GM12872 (cell line): ENCODE measurements around the gene LMAN2.

Experiments
- TF ChIP-seq, protein P1 (sequence below): IDR thresholded peaks from 3 replicates; pipeline ENCODE4 v1.5.1; 2011; ENCODE audit warnings: low read depth, mild to moderate bottlenecking, low read length, moderate library complexity; ENCODE audit not compliant: insufficient read depth

The LMAN2 gene

DNA sequence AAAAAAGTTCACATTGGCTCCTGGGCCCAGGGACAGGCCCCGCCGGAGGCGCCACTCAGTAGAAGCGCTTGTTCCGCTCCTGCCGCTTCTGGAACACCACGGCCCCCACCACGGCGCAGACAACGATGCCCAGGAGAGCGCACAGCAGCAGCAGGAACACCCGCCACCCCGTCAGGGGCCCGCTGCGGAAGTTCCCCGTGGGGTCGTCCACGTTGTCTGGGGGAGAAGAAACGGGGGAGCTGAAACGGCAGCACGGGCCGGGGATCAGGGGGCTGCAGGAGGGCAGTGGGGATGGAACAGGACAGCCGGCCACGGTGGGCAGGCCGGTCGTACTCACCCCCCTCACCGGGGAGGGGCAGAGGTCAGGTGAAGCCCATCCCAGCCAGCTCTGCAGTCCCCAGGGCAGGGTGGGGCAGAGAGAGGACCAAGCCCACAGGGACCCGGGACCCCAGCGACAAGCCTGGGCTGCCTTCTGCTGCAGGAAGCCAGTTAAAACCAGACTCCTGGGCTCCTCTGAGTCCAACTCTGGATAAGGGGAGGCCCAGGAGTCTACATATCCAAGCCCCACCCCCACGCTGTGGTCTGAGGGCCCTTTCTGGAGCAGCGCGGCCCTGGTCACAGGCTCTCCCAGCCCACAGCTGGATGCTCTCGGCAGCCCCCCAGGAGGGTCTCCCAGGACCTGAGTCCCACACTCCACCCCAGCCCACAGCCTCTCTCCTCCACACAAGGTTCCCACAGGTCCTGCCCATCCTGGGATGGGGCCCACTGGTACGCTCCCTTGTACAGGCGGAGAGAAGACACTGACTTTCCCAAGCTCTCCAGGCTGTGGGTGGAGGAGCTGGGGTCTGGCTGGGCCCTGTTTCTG, 19.2 kb downstream of the LMAN2 start:
- TF ChIP-seq, protein P1, sequence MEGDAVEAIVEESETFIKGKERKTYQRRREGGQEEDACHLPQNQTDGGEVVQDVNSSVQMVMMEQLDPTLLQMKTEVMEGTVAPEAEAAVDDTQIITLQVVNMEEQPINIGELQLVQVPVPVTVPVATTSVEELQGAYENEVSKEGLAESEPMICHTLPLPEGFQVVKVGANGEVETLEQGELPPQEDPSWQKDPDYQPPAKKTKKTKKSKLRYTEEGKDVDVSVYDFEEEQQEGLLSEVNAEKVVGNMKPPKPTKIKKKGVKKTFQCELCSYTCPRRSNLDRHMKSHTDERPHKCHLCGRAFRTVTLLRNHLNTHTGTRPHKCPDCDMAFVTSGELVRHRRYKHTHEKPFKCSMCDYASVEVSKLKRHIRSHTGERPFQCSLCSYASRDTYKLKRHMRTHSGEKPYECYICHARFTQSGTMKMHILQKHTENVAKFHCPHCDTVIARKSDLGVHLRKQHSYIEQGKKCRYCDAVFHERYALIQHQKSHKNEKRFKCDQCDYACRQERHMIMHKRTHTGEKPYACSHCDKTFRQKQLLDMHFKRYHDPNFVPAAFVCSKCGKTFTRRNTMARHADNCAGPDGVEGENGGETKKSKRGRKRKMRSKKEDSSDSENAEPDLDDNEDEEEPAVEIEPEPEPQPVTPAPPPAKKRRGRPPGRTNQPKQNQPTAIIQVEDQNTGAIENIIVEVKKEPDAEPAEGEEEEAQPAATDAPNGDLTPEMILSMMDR: no peak

DNA sequence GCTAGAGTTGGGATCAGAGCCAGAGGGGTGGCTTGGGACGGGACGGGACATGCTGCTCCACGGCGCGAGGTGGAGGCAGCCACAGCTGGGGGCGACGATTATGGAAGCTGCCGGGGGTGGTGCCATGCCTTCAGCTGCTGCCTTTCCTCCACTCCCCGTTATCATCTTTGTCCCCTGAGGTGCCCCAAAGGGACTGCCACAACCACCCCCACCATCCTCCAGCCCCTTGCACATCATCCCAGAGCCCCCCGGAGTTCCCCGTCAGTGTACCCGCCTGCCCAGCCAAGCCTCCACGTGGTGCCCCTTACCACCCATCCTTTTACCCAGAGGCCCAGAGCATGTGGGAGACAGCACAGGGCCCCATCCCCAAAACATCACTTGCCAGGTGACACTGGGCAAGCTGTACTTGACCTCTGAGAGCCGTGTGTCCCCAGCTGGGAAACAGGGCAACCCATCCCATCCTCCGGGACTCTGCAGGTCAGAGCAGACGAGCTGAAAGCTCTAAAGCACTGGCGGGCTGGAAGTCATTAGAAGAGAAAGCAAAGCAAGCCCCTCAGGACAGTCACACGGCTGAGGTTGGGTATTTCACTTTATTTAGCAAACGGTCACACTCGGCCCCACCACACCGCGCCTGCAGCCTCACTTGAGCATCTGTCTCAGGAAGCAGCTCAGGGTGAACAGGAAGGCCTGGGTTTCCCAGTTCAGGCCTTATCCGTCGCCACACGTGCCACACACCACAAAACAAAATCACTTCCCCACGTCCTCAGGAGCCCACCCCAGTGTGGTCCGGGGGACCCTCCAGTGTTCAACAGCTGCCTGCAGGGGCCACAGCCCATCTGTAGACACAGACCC, 20.3 kb downstream of the LMAN2 start:
- TF ChIP-seq, protein P1: no peak

DNA sequence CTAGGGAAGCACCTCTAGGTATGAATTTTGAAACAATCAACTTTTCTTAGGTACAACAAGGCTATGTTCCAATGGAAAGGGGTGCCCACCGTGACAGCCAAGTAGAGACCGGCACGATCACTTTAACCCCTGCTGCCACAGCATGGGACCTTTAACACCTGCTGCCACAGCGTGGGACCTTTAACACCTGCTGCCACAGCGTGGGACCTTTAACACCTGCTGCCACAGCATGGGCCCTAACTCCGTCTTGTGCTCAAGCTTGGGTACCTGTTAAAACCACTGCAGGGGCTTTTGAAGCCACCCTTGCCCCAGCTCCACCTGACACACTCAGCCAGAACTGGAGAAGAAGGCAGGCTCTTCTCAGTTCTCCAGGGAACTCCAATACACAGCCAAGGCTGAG, 21.6 kb downstream of the LMAN2 start:
- TF ChIP-seq, protein P1: no peak

DNA sequence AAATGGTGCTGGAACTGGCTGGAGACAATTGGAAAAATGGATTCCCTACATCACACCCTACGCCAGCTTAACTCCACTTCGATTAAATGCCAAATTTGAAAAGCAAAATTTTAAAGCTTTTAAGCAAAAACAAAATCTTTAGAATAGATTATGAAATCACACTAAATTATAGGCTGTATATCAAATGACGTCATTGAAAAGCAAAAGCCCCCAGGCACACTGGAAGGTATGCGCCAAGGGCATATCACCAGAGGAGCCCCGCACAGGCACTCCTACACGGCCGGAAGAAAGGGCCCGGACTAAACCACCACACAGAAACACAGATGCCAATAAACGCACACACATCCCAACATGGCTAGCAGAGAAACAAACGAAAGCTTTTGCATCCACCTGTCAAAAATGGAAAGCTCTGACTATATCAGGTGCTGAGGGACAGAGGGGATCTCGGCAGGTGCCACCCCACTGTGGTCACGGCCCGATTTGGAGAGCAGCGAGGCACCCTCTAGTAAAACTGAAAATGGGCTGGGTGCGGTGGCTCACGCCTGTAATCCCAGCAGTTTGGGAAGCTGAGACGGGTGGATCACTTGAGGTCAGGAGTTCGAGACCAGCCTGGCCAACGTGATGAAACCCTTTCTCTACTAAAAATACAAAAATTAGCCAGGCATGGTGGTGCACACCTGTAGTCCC, 22.8 kb downstream of the LMAN2 start:
- TF ChIP-seq, protein P1: no peak

DNA sequence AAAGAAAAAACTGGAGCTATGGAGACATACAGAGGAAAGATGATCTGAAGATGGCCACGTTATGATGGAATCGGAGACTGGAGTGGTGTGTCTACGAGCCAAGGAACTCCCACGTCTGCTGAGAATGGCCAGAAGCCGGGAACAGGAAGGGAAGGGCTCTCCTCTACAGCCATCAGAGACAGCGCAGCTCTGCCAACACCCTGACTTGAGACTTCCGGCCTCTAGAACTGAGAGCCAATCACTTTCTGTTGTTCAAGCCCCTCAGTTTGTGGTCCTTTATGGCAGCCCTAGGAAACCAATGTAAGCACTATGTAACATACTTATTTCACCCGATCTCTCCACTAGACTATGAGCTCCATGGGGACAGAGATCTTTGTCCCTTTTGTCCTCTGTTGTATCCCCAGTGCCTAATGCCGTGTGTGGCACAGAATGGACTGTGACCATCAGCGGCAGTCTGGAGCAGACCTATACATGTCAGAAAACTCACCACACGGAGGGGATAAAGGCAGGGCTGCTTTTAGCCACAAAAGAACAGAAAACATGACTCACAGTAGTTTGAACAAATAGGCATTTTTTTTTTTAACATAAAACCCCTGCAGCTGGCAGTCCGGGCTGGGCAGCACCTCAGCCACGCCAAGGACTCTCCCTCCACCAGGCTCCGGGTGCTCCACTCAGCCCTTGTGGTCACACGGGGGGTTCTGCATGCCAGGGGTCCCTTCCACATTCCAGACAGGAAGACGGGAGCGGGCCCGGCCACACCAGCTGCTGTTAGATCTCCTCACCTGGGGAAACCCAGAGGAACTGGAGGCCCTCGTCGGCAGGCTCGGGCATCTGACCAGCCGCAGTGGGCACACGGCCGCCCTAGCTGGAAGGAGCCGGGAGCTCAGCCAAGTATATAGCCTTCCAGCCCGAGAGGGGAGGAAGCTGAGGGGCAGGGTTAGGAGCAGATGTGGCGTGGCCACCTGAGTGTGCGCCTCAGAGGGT, 23.6 kb downstream of the LMAN2 start:
- TF ChIP-seq, protein P1: no peak

DNA sequence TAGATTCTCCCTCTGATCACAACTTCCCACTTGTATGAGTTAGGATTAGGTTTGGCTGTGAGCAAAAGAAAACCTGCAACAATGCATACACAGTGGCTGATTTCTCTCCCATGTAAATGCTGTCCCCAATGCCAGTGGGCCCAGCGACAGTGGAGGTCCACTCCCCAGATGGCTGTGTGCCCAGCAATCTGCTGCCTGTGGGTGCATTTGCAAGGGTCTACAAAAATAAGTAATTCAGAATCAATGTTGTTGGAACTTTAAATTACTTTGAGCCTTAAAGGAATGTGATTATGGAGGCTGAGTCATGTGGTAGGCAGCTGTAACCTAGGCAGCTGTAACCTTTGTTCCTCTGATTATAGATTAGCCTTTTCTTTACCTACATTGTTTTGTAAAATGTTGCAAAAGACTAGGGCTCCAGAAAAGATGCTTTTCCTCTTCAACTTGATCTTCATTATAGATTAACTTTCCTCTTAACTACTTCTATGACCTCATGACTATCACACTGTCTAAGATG, 25.5 kb downstream of the LMAN2 start:
- TF ChIP-seq, protein P1: no peak
